Measurements from ENCODE around the gene ZNF773. TPM values are rescaled to one million over a fixed set of nuclear protein-coding genes. Genes with fewer than 3 reads are reported as not detected.

Gene ZNF773
- total RNA-seq, 1 experiment from 2014 or later, result 11.3 TPM

Other genes with a start within 250 kb of the ZNF773 start
- gene ZNF460, start 219.5 kb upstream of the ZNF773 start, total RNA-seq (2014; rRNA removed), result 25.8 and 29.9 TPM in 2 replicates
- gene ZNF543, start 179.5 kb upstream of the ZNF773 start, total RNA-seq (2014; rRNA removed), result 6.5 and 7.1 TPM in 2 replicates
- 7.4 and 8.3 TPM in 2 replicates for gene ZNF304, start 148.7 kb upstream of the ZNF773 start, total RNA-seq (2014; rRNA removed)
- 20.6 and 21.4 TPM in 2 replicates for gene TRAPPC2B, start 136.4 kb upstream of the ZNF773 start, total RNA-seq (2014; rRNA removed)
- gene ZNF547, start 136.4 kb upstream of the ZNF773 start, total RNA-seq (2014; rRNA removed), result 3.5 and 5.2 TPM in 2 replicates
- gene ZNF548, start 110.1 kb upstream of the ZNF773 start, total RNA-seq (2014; rRNA removed), result 12.6 and 14.5 TPM in 2 replicates
- gene ZNF17, start 88.8 kb upstream of the ZNF773 start, total RNA-seq (2014; rRNA removed), result 4.6 and 7.0 TPM in 2 replicates
- gene ZNF749, start 64.6 kb upstream of the ZNF773 start, total RNA-seq (2014; rRNA removed), result 8.8 TPM in 2 replicates
- 0.13 and 0.98 TPM in 2 replicates for gene VN1R1, start 42.8 kb upstream of the ZNF773 start, total RNA-seq (2014; rRNA removed)
- gene ZNF772, start 22.4 kb upstream of the ZNF773 start, total RNA-seq (2014; rRNA removed), result 11.1 and 17.9 TPM in 2 replicates
- 9.2 and 26.0 TPM in 2 replicates for gene ZNF419, start 12.2 kb upstream of the ZNF773 start, total RNA-seq (2014; rRNA removed)
- 5.9 and 6.0 TPM in 2 replicates for gene ZNF549, start 27.4 kb downstream of the ZNF773 start, total RNA-seq (2014; rRNA removed)
- gene ZNF550, start 59.9 kb downstream of the ZNF773 start, total RNA-seq (2014; rRNA removed), result 7.6 and 9.1 TPM in 2 replicates
- 5.4 and 6.9 TPM in 2 replicates for gene ZNF416, start 79.0 kb downstream of the ZNF773 start, total RNA-seq (2014; rRNA removed)
- 5.1 and 5.4 TPM in 2 replicates for gene ZIK1, start 84.2 kb downstream of the ZNF773 start, total RNA-seq (2014; rRNA removed)
- 11.1 and 16.2 TPM in 2 replicates for gene ZNF530, start 99.9 kb downstream of the ZNF773 start, total RNA-seq (2014; rRNA removed)
- gene ZNF134, start 114.3 kb downstream of the ZNF773 start, total RNA-seq (2014; rRNA removed), result 22.3 and 22.9 TPM in 2 replicates
- 11.4 and 12.1 TPM in 2 replicates for gene ZNF211, start 133.2 kb downstream of the ZNF773 start, total RNA-seq (2014; rRNA removed)
- gene ZSCAN4, start 169.0 kb downstream of the ZNF773 start, total RNA-seq (2014; rRNA removed), result 0.11 TPM in 1 of 2 replicates, not detected in the other
- gene ZNF551, start 182.0 kb downstream of the ZNF773 start, total RNA-seq (2014; rRNA removed), result 8.9 and 12.3 TPM in 2 replicates
- 0.96 and 1.1 TPM in 2 replicates for gene ZNF154, start 209.3 kb downstream of the ZNF773 start, total RNA-seq (2014; rRNA removed)
- gene ZNF671, start 227.7 kb downstream of the ZNF773 start, total RNA-seq (2014; rRNA removed), result 4.2 TPM in 2 replicates
- gene ZNF776, start 246.9 kb downstream of the ZNF773 start, total RNA-seq (2014; rRNA removed), result 8.3 and 12.4 TPM in 2 replicates